IPS DF 19.7 (cell line): ENCODE data around the gene MUC2.

Source experiments
- DNase-seq: peaks from one replicate; pipeline ENCODE4 v3.0.0-alpha.2; 2013; ENCODE audit warnings: low read depth, low spot score

MUC2 gene

DNA sequence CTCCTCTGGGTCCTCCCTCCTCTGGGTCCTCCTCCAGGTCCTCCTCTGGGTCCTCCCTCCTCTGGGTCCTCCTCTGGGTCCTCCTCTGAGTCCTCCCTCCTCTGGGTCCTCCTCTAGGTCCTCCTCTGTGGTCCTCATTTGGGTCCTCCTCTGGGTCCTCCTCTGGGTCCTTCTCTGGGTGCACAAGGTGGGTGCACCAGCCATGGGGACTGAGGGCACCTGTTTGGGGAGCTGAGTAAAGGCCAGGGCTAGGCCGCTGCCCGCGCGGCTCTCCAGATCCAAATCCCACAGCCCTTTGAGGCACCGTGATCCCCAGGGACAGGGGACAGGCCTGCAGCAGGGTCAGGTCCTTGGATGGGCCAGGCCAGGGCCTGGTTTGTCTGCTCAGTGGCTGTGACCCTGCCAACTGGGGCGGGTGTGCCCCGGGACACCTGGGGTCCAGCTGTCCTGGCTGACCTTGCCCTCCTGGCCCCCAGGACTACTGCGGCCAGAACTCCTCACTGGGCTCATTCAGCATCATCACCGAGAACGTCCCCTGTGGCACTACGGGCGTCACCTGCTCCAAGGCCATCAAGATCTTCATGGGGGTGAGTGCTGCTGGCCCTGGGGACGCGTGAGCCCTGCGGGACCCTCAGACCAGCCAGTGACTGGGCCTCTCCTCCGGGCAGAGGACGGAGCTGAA is 12.7 kb downstream of the MUC2 start:
- DNase-seq: no peak

DNA sequence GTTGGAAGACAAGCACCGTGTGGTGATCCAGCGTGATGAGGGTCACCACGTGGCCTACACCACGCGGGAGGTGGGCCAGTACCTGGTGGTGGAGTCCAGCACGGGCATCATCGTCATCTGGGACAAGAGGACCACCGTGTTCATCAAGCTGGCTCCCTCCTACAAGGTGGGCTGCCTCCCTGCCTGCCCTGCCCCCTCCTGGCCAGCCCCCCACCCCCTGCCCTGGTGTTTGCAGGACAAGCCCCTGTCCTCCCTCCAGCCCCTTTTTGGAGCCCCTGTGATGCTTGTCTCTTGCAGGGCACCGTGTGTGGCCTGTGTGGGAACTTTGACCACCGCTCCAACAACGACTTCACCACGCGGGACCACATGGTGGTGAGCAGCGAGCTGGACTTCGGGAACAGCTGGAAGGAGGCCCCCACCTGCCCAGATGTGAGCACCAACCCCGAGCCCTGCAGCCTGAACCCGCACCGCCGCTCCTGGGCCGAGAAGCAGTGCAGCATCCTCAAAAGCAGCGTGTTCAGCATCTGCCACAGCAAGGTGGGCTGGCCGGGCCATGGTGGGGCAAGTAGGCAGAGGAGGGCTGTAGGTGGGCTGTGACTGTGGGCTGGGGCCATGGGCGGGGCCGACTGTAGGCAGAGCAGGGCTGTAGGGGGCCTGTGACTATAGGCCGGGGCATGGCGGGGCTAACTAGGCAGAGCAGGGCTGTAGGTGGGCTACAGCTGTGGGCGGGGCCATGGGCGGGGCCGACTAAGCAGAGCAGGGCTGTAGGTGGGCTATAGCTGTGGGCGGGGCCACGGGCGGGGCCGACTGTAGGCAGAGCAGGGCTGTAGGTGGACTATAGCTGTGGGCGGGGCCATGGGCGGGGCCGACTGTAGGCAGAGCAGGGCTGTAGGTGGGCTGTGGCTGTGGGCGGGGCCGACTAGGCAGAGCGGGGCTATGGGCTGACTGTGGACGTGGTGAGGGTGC is 13.6 kb downstream of the MUC2 start:
- DNase-seq: no peak

DNA sequence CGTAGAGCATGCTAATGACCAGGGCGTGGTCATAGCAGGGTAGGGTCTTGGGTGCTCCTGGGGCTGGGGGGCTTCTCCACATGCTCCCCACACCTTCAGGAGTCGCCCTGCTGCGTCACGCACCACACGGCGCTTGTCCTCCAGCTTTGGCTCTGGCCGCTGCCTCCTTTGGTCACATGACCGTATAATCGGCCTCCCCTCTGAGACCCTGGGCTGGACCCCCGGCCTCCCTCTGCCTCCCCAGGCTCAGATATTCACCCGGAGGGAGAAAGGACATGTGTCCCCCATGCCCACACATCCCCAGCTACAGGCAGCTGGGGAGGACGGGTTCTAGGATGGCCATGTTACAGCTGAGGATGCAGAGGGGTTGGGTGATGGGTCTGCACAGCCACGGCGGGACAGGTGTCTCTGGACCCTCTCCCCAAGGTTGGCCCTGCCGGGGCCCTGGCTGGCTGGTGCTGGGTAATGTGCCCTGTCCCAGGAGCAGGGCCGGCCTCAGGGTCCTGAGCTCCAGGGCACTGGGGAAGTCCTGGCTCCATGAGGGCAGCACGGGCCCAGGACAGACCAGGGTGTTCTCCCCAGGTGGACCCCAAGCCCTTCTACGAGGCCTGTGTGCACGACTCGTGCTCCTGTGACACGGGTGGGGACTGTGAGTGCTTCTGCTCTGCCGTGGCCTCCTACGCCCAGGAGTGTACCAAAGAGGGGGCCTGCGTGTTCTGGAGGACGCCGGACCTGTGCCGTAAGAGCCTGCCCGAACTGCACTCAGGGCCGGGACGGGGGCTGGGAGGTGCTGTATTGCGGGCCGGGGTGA is 14.5 kb downstream of the MUC2 start:
- DNase-seq: no peak

DNA sequence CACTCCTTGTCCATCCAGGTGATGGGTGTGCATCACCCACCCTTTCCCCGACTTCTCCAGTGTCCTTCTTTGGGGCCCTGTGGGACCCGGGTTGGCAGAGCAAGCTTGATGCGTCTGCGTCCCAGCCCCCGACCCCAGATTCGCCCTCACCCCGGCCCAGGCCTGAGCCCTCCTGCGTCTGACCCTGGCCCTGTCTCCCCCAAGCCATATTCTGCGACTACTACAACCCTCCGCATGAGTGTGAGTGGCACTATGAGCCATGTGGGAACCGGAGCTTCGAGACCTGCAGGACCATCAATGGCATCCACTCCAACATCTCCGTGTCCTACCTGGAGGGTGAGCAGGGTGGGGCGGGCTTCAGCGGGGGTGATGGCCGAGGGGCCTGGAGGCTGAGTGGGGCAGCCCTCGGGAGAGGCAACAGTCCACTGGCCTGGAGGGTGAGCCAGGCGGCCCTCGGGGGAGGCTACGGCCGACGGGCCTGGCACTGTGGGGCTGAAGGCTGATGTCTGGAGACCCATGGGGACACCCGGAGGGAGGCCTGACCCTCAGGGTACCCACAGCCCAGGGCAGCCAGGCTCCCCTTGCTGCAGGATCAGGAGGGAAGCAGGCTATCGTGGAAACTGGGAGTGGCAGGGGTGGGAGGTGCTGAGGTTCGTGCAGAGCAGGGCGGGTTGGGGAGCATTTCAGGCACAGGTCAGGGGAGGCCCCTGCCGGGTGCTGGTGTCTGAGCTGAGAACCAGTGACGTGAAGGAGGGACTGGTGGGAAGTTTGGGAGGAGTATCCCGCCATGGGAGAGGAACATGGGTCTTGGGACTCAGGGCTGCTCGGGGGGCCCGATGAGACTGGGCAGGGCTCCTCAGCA is 15.3 kb downstream of the MUC2 start:
- DNase-seq: no peak

DNA sequence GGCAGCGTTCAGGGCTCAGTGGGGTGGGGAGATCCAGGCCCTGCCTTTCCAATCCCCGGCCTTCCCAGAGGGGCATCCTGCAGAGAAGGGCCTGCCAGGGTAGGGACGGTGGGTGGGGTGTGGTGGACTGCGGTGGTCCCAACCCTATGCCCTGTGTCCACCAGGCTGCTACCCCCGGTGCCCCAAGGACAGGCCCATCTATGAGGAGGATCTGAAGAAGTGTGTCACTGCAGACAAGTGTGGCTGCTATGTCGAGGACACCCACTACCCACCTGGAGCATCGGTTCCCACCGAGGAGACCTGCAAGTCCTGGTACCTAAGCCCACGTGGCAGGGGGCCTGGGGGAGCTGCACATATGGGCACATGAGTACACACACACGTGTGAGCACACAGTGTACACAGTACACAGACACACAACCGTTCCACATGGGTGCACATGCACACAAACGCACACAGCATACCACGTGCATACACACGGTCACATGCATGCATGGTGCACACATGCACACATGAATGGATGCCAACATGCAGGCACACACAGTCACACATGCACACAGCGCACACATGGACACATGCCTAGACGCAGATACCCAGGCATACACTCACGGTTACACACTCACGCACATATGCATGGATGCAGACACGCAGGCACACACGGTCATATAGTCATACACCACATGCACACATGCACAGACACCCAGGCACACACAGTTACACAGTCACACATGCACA is 16.1 kb downstream of the MUC2 start:
- DNase-seq: no peak

DNA sequence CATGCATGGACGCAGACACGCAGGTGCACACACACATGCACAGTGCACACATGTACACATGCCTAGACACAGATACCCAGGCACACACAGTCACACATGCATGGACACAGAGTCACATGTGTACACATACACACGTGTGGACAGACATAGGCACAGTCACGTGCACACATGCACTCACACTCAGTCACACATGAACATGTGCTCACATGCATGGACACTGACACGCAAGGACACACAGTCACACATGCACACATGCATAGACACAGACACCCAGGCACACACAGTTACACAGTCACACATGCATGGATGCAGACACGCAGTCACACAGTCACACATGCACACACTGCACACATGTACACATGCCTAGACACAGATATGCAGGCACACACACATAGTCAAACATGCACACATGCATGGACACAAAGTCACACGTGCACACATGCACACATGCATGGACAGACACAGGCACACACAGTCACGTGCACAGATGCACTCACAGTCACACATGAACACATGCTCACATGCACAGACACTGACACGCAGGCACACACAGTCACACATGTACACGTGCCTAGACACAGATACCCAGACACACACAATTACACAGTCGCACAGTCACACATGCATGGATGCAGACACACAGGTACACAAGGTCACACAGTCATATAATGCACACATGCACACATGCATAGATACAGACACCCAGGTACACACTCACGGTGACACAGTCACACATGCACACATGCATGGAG is 16.8 kb downstream of the MUC2 start:
- DNase-seq: no peak

DNA sequence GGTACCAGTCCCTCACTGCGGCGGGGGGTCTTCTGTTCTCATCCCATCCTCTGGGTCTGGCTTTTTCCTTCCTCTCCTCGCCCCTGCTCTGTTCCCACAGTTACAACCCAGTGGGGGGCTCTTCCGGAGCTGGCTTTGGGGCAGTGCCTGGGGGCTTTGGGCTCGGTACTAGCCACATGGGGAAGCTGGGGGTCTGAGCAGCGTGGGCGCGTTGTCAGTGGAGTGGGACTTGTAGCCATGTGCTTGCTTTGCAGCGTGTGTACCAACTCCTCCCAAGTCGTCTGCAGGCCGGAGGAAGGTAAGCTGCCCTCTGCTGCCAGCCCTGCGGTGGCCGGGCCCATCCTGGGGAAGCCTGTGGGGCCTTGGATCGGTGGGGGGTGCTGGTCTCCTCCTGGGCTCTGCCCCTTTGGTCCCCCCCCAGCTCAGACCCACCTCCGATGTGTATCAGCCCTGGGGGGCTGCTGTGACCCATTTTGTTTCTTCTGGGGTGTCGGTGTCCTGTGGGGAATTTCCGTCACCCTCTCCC is 17.5 kb downstream of the MUC2 start:
- DNase-seq: no peak

DNA sequence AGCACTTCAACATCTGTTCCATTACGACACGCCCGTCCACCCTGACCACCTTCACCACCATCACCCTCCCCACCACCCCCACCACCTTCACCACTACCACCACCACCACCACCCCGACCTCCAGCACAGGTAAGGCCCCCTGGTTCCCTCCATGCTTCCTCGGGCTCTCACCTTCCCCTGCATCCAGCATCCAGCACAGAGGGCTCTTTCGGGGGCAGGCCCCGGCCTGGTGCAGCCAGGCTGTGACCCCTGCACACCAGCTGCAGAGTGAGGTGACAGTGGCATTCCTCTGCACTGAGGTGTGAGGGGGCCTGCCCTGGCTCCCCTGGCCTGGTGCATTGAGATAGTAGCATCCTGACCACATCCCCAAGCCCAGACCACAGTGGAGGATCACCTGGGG is 18.2 kb downstream of the MUC2 start:
- no peak for DNase-seq

DNA sequence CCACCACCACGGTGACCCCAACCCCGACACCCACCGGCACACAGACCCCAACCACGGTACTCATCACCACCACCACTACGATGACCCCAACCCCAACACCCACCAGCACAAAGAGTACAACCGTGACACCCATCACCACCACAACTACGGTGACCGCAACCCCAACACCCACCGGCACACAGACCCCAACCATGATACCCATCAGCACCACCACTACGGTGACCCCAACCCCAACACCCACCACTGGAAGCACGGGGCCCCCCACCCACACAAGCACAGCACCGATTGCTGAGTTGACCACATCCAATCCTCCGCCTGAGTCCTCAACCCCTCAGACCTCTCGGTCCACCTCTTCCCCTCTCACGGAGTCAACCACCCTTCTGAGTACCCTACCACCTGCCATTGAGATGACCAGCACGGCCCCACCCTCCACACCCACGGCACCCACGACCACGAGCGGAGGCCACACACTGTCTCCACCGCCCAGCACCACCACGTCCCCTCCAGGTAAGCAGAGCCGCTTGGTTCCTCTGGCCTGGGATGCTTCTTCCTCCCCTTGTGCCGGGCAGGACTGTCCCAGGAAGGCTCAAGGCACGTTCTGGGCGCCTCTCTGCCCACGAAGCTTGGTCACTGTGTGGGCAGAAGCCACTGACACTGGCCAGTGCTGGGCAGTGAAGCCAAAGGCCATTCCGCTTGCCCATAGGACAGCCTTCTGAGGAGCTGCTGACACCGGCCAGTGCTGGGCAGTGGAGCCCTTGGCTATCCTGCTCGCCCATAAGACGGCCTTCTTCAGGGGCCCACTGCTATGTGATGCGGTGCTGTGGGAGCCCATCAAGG is 25.1 kb downstream of the MUC2 start:
- no peak for DNase-seq

DNA sequence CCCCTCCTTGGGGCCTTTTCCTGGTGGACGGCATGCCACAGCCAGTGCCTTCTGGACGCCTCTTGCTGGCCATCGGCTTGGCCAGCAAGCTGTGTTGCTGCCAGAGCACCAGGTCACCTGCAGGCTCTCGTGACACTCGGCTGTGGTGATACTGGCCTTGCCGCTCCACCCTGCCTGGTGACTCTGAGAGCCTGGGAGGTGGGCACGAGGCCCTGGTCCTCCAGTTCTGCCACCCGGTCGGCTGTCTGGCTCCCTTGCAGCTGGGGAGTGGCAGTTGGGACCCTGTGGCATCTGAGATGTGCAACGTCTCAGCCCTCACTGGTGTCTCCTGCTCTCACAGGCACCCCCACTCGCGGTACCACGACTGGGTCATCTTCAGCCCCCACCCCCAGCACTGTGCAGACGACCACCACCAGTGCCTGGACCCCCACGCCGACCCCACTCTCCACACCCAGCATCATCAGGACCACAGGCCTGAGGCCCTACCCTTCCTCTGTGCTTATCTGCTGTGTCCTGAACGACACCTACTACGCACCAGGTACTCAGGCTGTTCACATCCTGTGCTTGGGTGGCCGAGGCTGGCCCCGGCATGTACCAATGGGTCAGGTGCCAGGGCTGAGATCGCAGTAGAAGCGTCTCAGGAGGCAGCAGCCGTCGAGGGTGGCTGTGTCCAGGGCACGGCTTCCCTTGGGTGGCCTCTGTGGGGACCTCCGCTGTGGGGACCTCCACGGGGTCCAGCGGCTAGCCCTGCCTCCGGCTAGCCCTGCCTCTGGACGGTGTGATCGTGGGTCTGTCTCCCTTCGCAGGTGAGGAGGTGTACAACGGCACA is 26.0 kb downstream of the MUC2 start:
- DNase-seq: no peak

DNA sequence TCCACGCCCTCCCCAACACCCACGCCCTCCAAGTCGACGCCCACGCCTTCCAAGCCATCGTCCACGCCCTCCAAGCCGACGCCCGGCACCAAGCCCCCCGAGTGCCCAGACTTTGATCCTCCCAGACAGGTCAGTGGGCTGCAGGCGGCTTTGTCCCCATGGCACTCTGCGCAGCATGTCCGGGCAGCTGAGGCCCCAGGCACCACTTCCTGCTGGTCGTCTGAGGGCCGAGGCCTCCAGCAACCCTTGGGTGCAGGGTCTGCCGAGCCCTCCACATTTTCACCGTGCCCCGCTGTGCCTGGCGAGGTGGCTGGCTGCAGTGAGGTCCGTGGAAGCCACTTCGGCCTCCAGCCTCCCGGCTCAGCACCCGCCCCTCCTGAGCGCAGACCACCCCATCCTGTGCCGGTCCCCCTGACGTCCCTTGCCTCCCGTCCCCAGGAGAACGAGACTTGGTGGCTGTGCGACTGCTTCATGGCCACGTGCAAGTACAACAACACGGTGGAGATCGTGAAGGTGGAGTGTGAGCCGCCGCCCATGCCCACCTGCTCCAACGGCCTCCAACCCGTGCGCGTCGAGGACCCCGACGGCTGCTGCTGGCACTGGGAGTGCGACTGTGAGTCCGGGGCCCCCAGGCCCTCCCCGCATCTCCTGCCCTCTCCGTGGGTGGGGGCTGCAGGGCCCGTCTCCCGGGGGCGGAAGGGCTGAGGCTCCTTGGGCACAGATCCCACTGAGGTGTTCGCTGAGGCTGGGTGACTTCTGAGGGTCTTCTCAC is 26.8 kb downstream of the MUC2 start:
- DNase-seq: no peak

DNA sequence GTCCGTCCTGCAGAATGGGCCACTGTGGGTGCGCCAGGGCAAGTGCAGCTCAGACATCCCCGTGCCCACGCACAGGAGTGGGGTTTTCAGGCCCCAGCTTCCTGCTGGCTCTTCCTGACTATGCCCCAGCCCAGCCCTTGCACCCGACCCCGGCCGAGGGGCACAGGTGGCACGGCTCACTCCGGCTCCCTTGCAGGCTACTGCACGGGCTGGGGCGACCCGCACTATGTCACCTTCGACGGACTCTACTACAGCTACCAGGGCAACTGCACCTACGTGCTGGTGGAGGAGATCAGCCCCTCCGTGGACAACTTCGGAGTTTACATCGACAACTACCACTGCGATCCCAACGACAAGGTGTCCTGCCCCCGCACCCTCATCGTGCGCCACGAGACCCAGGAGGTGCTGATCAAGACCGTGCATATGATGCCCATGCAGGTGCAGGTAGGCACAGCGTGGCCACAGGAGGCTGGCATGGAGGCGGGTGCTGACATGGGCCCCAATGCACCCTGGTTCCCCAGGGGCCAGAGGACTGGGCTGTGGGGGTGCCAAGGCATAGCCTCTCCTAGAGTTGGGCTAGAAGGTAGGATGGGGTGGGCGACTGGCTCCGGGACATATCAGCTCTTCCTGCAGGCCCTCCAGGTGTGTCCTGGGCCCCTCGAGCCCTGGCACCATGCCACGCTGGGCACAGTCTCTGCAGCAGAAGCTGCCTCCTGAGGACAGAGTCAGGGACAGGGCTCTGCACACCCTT is 27.7 kb downstream of the MUC2 start:
- DNase-seq: no peak

DNA sequence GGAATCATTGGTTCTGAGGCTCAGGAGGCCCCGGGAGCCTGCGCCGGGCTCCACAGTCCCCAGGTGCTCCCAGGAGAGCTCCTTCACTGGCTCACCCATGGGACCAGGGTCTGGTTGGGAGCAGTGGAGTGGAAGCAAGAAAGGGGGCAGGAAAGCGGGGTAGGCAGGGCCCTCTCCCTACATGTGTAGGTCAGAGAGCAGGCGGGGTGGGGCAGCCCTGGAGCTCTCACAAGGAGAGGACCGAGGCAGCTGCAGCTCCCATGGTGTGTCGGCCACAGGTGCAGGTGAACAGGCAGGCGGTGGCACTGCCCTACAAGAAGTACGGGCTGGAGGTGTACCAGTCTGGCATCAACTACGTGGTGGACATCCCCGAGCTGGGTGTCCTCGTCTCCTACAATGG is 28.3 kb downstream of the MUC2 start:
- DNase-seq: no peak

DNA sequence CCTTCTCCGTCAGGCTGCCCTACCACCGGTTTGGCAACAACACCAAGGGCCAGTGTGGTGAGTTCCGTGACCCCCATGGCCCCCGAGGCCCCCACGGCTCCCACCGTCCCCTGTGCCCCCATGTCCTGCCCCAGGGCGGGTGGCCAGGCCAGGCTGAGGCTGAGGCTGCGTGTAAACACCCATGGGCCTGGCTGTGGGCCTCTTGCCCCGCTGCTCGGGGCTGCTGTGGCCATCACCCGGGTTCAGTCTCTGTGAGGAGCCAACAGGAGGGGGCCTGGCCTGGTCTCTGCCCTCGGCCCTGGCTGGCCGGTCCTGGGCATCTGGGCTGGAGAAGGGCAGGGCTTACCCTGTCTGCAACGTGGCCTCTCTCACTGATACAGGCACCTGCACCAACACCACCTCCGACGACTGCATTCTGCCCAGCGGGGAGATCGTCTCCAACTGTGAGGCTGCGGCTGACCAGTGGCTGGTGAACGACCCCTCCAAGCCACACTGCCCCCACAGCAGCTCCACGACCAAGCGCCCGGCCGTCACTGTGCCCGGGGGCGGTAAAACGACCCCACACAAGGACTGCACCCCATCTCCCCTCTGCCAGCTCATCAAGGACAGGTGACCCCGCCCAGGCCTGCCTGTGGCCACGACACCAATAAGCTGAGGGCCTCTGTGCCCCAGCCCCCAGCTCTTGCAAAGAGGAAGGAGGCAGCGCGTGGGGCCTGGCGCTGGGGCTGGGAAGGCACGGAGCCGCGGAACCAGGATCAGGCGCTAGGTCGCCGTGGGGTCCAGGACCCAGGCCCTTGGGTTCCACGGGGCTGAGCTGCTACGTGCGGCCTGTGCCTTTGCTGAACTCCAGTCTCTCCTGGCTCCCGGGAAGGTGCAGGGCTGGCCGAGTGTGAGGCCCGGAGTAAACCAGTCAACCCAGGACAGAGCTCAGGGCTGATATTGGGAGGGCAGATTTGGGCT is 29.0 kb downstream of the MUC2 start:
- DNase-seq: no peak
